C4-2B (cell line): Measurements from ENCODE around the gene DIAPH2.

Experiments
- ZFX ChIP-seq: fragments of 450-650 bp; IDR thresholded peaks from 2 replicates; pipeline ENCODE4 v1.6.1; 2017
- TF ChIP-seq, protein P1 (sequence below): fragments of 450-650 bp; conservative IDR thresholded peaks from 2 replicates; pipeline ENCODE4 v1.5.1; 2017; ENCODE audit warnings: mild to moderate bottlenecking

DNA sequence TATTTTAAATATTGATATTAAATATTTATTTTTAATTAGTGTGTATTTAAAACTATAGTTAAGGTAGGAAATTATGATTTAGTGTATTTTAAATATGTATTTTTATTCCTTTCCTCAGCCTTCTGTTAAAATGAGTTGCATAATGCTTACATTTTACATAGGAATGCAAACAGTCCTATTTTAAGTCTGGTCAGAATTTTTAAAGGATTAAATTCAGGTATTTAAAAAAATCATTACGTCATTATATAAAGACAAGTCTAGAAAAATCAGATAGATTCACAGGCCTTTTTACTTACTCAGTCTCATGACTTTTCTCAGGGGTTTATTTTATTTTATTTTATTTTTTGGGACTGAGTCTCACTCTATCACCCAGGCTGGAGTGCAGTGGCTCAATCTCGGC lies 148.7 kb downstream of the DIAPH2 start:
- TF ChIP-seq, protein P1, sequence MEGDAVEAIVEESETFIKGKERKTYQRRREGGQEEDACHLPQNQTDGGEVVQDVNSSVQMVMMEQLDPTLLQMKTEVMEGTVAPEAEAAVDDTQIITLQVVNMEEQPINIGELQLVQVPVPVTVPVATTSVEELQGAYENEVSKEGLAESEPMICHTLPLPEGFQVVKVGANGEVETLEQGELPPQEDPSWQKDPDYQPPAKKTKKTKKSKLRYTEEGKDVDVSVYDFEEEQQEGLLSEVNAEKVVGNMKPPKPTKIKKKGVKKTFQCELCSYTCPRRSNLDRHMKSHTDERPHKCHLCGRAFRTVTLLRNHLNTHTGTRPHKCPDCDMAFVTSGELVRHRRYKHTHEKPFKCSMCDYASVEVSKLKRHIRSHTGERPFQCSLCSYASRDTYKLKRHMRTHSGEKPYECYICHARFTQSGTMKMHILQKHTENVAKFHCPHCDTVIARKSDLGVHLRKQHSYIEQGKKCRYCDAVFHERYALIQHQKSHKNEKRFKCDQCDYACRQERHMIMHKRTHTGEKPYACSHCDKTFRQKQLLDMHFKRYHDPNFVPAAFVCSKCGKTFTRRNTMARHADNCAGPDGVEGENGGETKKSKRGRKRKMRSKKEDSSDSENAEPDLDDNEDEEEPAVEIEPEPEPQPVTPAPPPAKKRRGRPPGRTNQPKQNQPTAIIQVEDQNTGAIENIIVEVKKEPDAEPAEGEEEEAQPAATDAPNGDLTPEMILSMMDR: no peak
- no peak for TF ChIP-seq ZFX
